HG02852 (cell line): ENCODE results near the gene GAL3ST1.
"Not testable (repeated sequence)": the region's sequence is repeated elsewhere in the genome, so short reads cannot be mapped to it uniquely, and the experiment has no call there.

Source experiments
- ATAC-seq: cut with Tn5 transposase; IDR thresholded peaks from one replicate; pipeline ENCODE4 v1.9.1; 2021; ENCODE audit warnings: mild to moderate bottlenecking, moderate library complexity; ENCODE audit not compliant: unreplicated experiment

GAL3ST1 gene

GRCh38 chr22:30596886-30597285 lies 22.4 kb upstream of the GAL3ST1 start:
- ATAC-seq = no peak

GRCh38 chr22:30596199-30596598 lies 21.7 kb upstream of the GAL3ST1 start:
- ATAC-seq = no peak

GRCh38 chr22:30592360-30592713 lies 17.9 kb upstream of the GAL3ST1 start:
- ATAC-seq = not testable (repeated sequence)

- ATAC-seq = peak; percentile 99
Measured at GRCh38 chr22:30591588-30592359, 17.3 kb upstream of the GAL3ST1 start, which contains the start of gene PES1. TSS of gene PES1 (minus strand) at chr22:30591910. CDS start at chr22:30591833, 77 bp downstream.

GRCh38 chr22:30591191-30591587 lies 16.7 kb upstream of the GAL3ST1 start:
- ATAC-seq = no peak

GRCh38 chr22:30586414-30586813 lies 11.9 kb upstream of the GAL3ST1 start:
- ATAC-seq = no peak

GRCh38 chr22:30584441-30584840 lies 10.0 kb upstream of the GAL3ST1 start:
- ATAC-seq = no peak

GRCh38 chr22:30582788-30583545 lies 8.5 kb upstream of the GAL3ST1 start:
- ATAC-seq = no peak

- no peak for ATAC-seq
Measured at GRCh38 chr22:30582051-30582450, 7.6 kb upstream of the GAL3ST1 start.

- ATAC-seq = no peak
Measured at GRCh38 chr22:30580896-30581295, 6.4 kb upstream of the GAL3ST1 start.

- ATAC-seq = no peak
Measured at GRCh38 chr22:30578481-30578880, 4.0 kb upstream of the GAL3ST1 start.

GRCh38 chr22:30575859-30576258 lies 1.4 kb upstream of the GAL3ST1 start:
- ATAC-seq = no peak

- no peak for ATAC-seq
Measured at GRCh38 chr22:30574997-30575671, 669 bp upstream of the GAL3ST1 start.

- ATAC-seq = no peak
Measured at GRCh38 chr22:30573594-30574094, 821 bp downstream of the GAL3ST1 start.

- ATAC-seq = no peak
Measured at GRCh38 chr22:30572840-30573593, 1.4 kb downstream of the GAL3ST1 start.

- ATAC-seq = no peak
Measured at GRCh38 chr22:30572210-30572609, 2.3 kb downstream of the GAL3ST1 start.

- no peak for ATAC-seq
Measured at GRCh38 chr22:30569674-30570202, 4.7 kb downstream of the GAL3ST1 start.

- ATAC-seq = no peak
Measured at GRCh38 chr22:30568137-30568805, 6.2 kb downstream of the GAL3ST1 start.

- ATAC-seq = not testable (repeated sequence)
Measured at GRCh38 chr22:30567277-30567676, 7.2 kb downstream of the GAL3ST1 start.

GRCh38 chr22:30566125-30566524 lies 8.3 kb downstream of the GAL3ST1 start:
- ATAC-seq = no peak
